Measurements from ENCODE around the gene MRPL52. TPM values are rescaled to one million over a fixed set of nuclear protein-coding genes. Genes with fewer than 3 reads are reported as not detected.

Gene MRPL52
- total and polyA plus RNA-seq, 2 of the 13 experiments (the other 11 are each of a cell fraction or from before 2014, with no cell fraction given), result 118 to 329 TPM

DNA sequence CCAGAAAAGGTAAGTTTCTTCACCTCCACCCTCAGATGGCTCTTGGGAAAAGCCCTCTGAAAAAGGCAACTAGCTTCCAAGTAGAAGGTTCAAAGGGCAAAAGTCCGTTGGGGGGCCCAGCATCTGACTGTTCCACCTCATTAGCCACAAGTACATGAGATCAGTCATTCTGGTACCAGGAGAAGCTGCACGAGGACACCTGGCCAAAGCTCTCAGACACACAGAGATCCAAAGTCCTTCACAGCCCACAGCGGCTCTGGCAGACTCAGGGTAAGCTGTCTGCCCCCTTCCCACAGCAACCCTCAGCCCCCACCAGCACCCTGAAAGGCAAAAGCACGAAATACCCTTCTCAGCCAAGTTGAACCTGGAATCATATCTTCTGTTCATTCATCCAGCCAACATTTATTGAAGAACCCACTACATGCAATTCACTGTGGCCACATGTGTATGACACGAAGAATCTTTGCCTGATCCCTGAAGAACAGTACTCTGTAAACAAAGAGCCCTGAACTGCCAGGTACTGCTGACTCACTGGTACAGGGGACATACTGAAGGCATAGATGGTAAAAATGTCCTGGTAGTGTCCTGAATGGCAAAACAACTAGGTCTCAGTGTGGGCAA, 33.5 kb upstream of the MRPL52 start (continued):
- TF ChIP-seq RAD21 (CRISPR knock-in tag; IDR thresholded peaks at IDR 0.05) (no peak), HIVEP1 (CRISPR knock-in tag; IDR thresholded peaks at IDR 0.05) (no peak), FOXA1 (IDR thresholded peaks at IDR 0.05) (no peak), FOXA1 (CRISPR knock-in tag; IDR thresholded peaks at IDR 0.05) (peak; percentile 86), IRF1 (CRISPR knock-in tag; IDR thresholded peaks at IDR 0.05; ENCODE audit: low read depth) (no peak), ZNF234 (CRISPR knock-in tag; conservative IDR thresholded peaks at IDR 0.05) (no peak), FOXK1 (CRISPR knock-in tag; IDR thresholded peaks at IDR 0.05; ENCODE audit: borderline replicate concordance, low read depth) (no peak), MXD4 (CRISPR knock-in tag; IDR thresholded peaks at IDR 0.05) (no peak), PTBP1 (IDR thresholded peaks at IDR 0.05; ENCODE audit: low read depth, low read length, poor library complexity, severe bottlenecking) (no peak), ZNF496 (CRISPR knock-in tag; IDR thresholded peaks at IDR 0.05; ENCODE audit: insufficient replicate concordance) (no peak), ZNF512B (CRISPR knock-in tag; IDR thresholded peaks at IDR 0.05; ENCODE audit: borderline replicate concordance) (no peak), SMARCC2 (IDR thresholded peaks at IDR 0.05) (no peak), ZNF776 (CRISPR knock-in tag; IDR thresholded peaks at IDR 0.05) (no peak), THAP7 (CRISPR knock-in tag; IDR thresholded peaks at IDR 0.05) (no peak), MEF2D (CRISPR knock-in tag; IDR thresholded peaks at IDR 0.05) (no peak; the same call in 1 of the 2 replicates), PPARG (CRISPR knock-in tag; conservative IDR thresholded peaks at IDR 0.05) (no peak), ZNF383 (CRISPR knock-in tag; IDR thresholded peaks at IDR 0.05; ENCODE audit: borderline replicate concordance) (no peak), MBD4 (IDR thresholded peaks at IDR 0.05; ENCODE audit: borderline replicate concordance, low read length) (no peak), FOXA3 (CRISPR knock-in tag; IDR thresholded peaks at IDR 0.05) (peak; percentile 82), HNRNPUL1 (IDR thresholded peaks at IDR 0.05; ENCODE audit: low read depth, low read length) (no peak), SRSF4 (IDR thresholded peaks at IDR 0.05; ENCODE audit: low read depth, low read length, poor library complexity, severe bottlenecking) (no peak), ZNF350 (CRISPR knock-in tag; IDR thresholded peaks at IDR 0.05; ENCODE audit: borderline replicate concordance, low read depth) (no peak), HNRNPL (IDR thresholded peaks at IDR 0.05; ENCODE audit: low read depth, low read length) (no peak), JARID2 (CRISPR knock-in tag; IDR thresholded peaks at IDR 0.05; ENCODE audit: insufficient replicate concordance) (no peak)
- TF ChIP-seq, protein P1, sequence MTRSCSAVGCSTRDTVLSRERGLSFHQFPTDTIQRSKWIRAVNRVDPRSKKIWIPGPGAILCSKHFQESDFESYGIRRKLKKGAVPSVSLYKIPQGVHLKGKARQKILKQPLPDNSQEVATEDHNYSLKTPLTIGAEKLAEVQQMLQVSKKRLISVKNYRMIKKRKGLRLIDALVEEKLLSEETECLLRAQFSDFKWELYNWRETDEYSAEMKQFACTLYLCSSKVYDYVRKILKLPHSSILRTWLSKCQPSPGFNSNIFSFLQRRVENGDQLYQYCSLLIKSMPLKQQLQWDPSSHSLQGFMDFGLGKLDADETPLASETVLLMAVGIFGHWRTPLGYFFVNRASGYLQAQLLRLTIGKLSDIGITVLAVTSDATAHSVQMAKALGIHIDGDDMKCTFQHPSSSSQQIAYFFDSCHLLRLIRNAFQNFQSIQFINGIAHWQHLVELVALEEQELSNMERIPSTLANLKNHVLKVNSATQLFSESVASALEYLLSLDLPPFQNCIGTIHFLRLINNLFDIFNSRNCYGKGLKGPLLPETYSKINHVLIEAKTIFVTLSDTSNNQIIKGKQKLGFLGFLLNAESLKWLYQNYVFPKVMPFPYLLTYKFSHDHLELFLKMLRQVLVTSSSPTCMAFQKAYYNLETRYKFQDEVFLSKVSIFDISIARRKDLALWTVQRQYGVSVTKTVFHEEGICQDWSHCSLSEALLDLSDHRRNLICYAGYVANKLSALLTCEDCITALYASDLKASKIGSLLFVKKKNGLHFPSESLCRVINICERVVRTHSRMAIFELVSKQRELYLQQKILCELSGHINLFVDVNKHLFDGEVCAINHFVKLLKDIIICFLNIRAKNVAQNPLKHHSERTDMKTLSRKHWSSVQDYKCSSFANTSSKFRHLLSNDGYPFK (CRISPR knock-in tag; IDR thresholded peaks at IDR 0.05; ENCODE audit: borderline replicate concordance), result no peak

All from HepG2 (cell line).